Measurements from ENCODE around the gene PIK3R6. TPM values are rescaled to one million over a fixed set of nuclear protein-coding genes. Genes with fewer than 3 reads are reported as not detected.

Gene PIK3R6
- total RNA-seq, 4 donors from 2014 or later, result 0.56 to 3.5 (median 1.5) TPM

DNA sequence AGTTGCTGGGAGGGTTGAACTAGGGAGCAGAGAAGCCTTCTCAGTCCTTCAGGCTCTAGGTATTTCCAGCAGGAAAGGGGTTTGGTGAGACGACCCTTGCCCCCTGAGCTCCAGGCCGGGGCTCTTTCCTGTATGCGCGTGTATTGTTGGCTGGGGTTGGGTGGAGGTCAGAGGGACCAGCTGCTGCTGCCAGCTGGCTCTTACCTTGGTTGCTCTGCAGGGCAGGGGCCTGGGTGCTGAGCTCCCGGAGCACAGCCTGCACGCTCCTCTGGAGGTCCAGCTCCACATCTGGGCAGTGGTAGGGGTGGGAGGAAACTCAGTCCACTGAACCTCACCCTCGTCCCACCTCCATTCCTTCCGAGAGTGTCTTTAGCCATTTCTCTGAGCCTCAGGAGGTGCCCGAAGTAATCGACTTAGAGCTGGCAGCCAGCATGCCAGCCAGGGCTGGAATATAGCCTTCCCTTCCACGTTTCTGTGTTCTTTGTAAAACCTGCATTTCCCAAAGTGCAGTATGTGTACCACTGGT, 28.0 kb downstream of the PIK3R6 start:
- TF ChIP-seq, protein P1, sequence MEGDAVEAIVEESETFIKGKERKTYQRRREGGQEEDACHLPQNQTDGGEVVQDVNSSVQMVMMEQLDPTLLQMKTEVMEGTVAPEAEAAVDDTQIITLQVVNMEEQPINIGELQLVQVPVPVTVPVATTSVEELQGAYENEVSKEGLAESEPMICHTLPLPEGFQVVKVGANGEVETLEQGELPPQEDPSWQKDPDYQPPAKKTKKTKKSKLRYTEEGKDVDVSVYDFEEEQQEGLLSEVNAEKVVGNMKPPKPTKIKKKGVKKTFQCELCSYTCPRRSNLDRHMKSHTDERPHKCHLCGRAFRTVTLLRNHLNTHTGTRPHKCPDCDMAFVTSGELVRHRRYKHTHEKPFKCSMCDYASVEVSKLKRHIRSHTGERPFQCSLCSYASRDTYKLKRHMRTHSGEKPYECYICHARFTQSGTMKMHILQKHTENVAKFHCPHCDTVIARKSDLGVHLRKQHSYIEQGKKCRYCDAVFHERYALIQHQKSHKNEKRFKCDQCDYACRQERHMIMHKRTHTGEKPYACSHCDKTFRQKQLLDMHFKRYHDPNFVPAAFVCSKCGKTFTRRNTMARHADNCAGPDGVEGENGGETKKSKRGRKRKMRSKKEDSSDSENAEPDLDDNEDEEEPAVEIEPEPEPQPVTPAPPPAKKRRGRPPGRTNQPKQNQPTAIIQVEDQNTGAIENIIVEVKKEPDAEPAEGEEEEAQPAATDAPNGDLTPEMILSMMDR (IDR thresholded peaks at IDR 0.05), result no peak

DNA sequence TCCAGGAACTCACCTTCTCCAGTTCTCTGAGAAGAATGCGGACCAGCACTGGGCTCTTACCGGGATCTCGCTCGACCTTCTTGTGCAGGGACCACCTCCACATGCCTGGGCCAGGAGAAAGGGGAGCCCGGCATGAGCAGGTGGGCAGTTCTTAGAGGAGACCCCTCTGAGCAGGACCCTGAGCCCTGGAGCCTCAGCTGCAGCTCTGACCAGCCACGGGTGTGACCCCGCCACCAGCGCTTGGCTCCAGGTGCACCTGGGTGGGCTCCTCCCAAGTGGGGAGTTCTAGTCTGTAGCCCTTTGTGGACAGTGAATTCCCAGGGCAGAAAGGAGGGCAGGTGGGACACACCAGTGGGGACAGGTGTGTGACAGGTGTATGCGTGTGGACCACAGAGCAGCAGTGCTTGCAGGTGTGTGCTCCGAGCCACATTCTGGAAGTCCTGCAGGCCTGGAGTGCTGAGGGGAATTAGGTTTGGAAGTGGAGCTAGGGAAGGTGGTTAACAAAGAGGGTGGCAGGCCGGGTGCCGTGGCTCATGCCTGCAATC, 28.9 kb downstream of the PIK3R6 start:
- DNase-seq (ENCODE audit: low spot score) (no peak), ATAC-seq (ENCODE audit: low FRiP score) (no peak)
- TF ChIP-seq, protein P1 (IDR thresholded peaks at IDR 0.05), result no peak

More for the DNA sequence above, 28.0 kb downstream of the PIK3R6 start:
- ATAC-seq (ENCODE audit: low FRiP score) (no peak), DNase-seq (ENCODE audit: low spot score) (no peak)

DNA sequence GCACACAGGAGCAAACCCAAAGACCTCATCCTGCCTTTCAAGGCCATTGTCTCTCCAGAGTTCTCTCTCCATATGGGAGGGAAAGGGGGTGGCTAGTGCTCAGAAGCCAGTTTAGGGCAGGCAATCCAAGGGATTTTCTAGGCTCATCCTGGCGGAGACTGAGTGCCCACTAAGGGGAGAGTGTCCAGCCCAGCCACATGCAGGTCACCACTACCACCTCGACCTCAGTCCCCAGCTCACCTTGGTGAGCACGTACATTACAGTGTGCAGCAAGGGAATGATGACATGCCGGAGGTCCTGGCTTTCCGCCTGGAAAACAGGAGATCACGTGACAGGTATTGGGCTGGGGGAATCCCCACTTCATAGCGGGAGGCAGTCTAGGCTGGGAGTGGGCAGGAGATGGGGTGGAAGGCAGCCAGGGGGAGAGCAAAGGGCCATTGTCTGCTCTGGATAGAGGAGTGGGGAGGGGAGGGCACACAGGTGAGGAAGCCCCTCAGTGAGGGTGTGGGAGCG, 29.9 kb downstream of the PIK3R6 start:
- DNase-seq (ENCODE audit: low spot score), result no peak
- ATAC-seq (ENCODE audit: low FRiP score), result no peak

DNA sequence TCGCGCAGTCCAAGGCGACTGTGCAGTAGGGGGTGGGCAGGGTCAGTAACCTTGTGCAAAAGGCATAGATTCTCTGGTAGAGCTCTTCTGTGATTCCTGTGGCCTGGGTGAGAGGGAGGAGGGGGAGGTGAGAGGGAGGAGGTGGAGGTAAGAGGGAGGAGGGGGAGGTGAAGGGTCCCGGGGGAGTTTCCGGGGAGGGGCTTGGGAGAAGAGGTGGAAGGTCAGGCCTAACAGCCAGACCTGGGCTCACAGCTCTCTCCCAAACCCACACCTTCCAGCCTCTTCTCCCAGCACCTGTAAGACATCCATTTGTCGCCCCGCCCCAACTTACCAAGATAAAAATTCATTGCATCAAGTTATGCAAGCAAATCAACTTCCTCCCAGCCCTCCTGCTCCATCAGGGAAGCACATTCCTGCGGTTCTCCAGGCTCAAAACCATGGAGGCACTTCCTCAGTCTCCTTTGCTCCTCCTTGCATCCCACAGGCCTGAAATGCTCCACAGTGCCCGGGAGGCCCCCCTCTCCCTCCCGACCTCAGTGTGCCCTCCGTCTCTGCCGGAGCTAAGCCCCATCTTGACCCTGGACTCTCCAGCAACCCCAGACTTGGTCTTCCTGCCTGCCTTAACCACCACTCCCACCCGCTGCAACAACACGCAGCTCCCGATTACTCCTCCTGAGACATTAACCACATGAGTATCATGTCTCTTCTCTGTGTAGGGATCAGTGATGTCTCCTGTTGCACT, 30.5 kb downstream of the PIK3R6 start:
- ATAC-seq (ENCODE audit: low FRiP score) (no peak), DNase-seq (ENCODE audit: low spot score) (no peak)
- TF ChIP-seq, protein P1 (IDR thresholded peaks at IDR 0.05), result no peak

More for the DNA sequence above, 29.9 kb downstream of the PIK3R6 start:
- TF ChIP-seq, protein P1 (IDR thresholded peaks at IDR 0.05), result no peak

DNA sequence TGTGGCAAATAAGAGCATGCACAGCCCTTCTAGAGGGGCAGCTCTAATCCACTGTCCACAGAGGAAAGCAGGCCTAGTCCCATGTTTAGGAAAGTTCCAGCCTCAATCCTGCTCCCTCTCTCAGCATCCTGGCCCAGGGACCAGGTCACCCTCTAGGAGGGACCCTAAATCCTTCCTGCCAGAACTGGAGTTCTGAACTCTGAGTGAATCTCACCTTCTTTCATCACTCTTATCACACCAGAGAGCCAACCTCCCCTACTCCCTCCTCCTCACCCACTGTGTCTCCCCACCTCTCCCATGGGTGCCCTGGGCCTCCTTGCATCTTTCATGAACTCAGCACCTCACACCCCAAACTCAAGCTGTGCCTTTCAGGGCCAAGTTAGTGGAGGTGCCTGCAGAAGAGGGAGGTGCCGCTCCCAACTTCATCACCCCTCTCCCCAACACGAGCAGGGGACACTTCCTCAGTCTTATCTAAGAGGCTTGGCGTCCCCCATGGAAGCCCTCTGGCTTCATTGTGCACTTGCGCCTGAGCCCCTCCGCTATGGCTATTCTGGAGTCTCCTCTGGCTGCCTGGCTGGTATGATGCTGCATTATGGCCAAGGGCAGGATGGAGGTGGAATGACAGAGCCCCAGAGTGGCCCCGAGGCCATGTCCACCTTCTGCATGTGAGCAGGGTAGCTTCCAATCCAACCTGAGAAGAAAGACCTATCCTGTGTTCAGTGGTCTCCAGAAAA, 31.7 kb downstream of the PIK3R6 start:
- DNase-seq (ENCODE audit: low spot score) (no peak), ATAC-seq (ENCODE audit: low FRiP score) (no peak)
- TF ChIP-seq, protein P1 (IDR thresholded peaks at IDR 0.05), result no peak

DNA sequence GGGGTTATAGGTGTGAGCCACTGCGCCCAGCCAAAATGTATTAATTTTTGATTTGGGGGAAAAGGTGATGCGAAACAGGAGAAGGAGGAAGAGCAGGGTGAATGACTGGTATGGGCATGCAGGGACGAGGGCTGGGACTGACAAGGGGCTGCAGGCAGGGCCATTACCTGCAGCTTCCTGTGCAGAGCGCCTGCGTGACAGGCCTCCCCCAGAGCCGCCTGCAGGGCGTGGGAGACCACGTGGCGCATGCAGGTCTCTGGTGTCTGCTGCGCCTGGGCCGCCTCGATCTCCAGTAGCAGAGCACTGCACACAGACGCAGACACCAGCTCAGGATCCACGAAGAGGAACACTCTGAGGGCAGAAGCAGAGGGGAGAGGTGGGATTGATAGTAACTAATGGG, 32.4 kb downstream of the PIK3R6 start:
- TF ChIP-seq, protein P1 (IDR thresholded peaks at IDR 0.05), result no peak
- ATAC-seq (ENCODE audit: low FRiP score) (no peak), DNase-seq (ENCODE audit: low spot score) (no peak)
